ENCODE data around the gene PCDHB11. TPM values are rescaled to one million over a fixed set of nuclear protein-coding genes. Genes with fewer than 3 reads are reported as not detected.
A peak's percentile ranks its signal among the peaks of the same experiment; 100 is the strongest.
"Not testable (repeated sequence)": the region's sequence is repeated elsewhere in the genome, so short reads cannot be mapped to it uniquely, and the experiment has no call there.

The PCDHB11 gene
- total RNA-seq, 1 experiment from 2014 or later: not detected

DNA sequence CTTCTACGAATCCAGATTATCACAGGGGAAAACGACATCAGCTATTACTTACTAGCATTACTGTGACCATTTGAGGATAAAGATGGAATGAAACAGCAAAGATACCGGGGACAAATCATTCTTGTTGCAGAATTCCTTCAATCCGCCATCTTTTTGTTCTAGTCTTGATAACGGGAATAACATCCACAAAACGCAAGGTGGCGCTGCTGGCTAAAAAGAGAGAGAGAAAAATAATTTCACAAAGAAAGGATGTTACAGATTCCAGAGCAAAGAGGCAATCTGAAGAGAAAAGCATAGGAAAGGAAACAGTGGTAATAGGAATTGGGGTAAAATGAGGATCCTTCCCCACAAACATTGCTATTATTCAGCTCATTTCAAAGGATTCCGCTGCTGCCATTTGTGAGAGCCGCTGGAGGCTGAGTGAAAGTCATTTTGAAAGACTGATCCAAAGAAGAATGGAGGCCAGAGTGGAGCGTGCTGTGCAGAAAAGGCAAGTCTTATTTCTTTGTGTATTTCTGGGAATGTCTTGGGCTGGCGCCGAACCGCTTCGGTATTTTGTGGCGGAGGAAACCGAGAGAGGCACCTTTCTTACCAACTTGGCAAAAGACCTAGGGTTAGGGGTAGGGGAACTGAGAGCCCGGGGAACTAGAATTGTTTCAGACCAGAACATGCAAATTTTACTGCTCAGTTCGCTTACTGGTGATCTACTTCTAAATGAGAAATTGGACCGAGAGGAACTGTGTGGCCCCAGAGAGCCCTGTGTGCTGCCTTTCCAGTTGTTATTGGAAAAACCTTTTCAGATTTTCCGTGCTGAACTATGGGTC is 26.8 kb upstream of the PCDHB11 start, which contains the start of gene PCDHB7:
Gene PCDHB7, plus strand, starts transcription at position 264 of the 824 bp plus-strand sequence. Its CDS starts 192 bp downstream, at position 456.
- Mint-ChIP-seq H3K4me3 (ENCODE audit: unreplicated experiment) (no peak within 1 kb of the TSS), H3K27ac (ENCODE audit: unreplicated experiment) (no peak within 1 kb of the TSS), H3K9me3 (ENCODE audit: unreplicated experiment) (peaks cover 31% of the 10 kb centered on the region), H3K4me1 (ENCODE audit: low read depth, unreplicated experiment) (no peaks in the 10 kb centered on the region), H3K36me3 (ENCODE audit: insufficient read depth, unreplicated experiment) (no peaks in the 10 kb centered on the region), H3K27me3 (ENCODE audit: insufficient read depth, unreplicated experiment) (no peaks in the 10 kb centered on the region)
- DNase-seq: no peak
- no TSS peak for BruUV-seq (replicated peaks)
- no peaks in the 10 kb centered on the region for H3K36me3 ChIP-seq (ENCODE audit: control insufficient read depth, insufficient read depth, low read length)
- peak; percentile 8 to 27 for TF ChIP-seq CTCF (IDR thresholded peaks at IDR 0.05; ENCODE audit: insufficient read depth in 1 of 2, low read depth in 1 of 2, low read length in 1 of 2, severe bottlenecking in 1 of 2, unreplicated experiment in 1 of 2)
- intact Hi-C loops (cut with micrococcal nuclease; ENCODE audit: unreplicated experiment): no loop called here
- H3K4me1 ChIP-seq: no peaks in the 10 kb centered on the region
- no peaks in the 10 kb centered on the region for H3K9me3 ChIP-seq
- ChIA-PET CTCF (interaction anchor here (0.7 to 0.9 kb wide), 2 partner anchors 10 to 391 kb away, joined by 3 read pairs; partner anchors contain the start of gene PCDHB16), POLR2A (no interaction called here)
- H3K4me3 ChIP-seq (ENCODE audit: low read depth, low read length): no peak within 1 kb of the TSS
- H3K27me3 ChIP-seq (replicated peaks; ENCODE audit: control insufficient read depth, insufficient read depth, low read length): no peaks in the 10 kb centered on the region

- H3K36me3 ChIP-seq (ENCODE audit: control insufficient read depth, insufficient read depth, low read length); H3K4me3 ChIP-seq (ENCODE audit: low read depth, low read length); H3K27me3 ChIP-seq (replicated peaks; ENCODE audit: control insufficient read depth, insufficient read depth, low read length); BruUV-seq (replicated peaks); intact Hi-C loops (cut with micrococcal nuclease; ENCODE audit: unreplicated experiment); H3K4me1 Mint-ChIP-seq (ENCODE audit: low read depth, unreplicated experiment); DNase-seq; H3K9me3 ChIP-seq; H3K27ac Mint-ChIP-seq (ENCODE audit: unreplicated experiment); H3K27me3 Mint-ChIP-seq (ENCODE audit: insufficient read depth, unreplicated experiment); H3K36me3 Mint-ChIP-seq (ENCODE audit: insufficient read depth, unreplicated experiment); H3K4me3 Mint-ChIP-seq (ENCODE audit: unreplicated experiment); CTCF ChIA-PET; POLR2A ChIA-PET; H3K4me1 ChIP-seq: not testable (repeated sequence)
- peaks cover 18% of the 10 kb centered on the region for H3K9me3 Mint-ChIP-seq (ENCODE audit: unreplicated experiment)
These were observed 24.9 kb upstream of the PCDHB11 start for GRCh38 chr5:141174291-141175104.

DNA sequence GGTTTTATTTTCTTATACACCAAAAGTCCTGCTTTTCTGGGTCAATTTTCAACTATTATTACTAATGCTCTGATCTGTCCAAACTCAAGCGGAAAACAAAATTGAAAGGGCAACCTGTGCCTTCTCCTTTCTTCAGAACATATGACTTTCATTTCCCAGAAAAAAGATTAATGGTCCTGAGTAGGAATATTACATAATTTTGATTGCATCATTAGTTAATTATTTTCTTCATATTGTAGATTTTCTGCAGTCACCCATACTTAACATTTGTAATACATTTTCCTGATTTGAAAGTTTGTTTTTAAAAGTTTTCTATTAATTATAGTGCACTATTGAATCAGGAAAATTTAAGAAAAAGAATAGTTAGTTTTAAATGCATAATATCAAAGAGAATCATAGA is 23.5 kb upstream of the PCDHB11 start:
- Histone ChIP-seq H3K36me3 (ENCODE audit: control insufficient read depth, insufficient read depth, low read length) (no peaks in the 10 kb centered on the region), H3K9me3 (no peaks in the 10 kb centered on the region), H3K27me3 (replicated peaks; ENCODE audit: control insufficient read depth, insufficient read depth, low read length) (no peaks in the 10 kb centered on the region), H3K4me1 (no peaks in the 10 kb centered on the region), H3K4me3 (ENCODE audit: low read depth, low read length) (no peak overlapping the region)
- no peak for DNase-seq
- no TSS peak for BruUV-seq (replicated peaks)
- ChIA-PET POLR2A (no interaction called here), CTCF (no interaction called here)
- Mint-ChIP-seq H3K27me3 (ENCODE audit: insufficient read depth, unreplicated experiment) (no peaks in the 10 kb centered on the region), H3K9me3 (ENCODE audit: unreplicated experiment) (peaks cover 9% of the 10 kb centered on the region), H3K4me1 (ENCODE audit: low read depth, unreplicated experiment) (no peaks in the 10 kb centered on the region), H3K27ac (ENCODE audit: unreplicated experiment) (no peak overlapping the region), H3K4me3 (ENCODE audit: unreplicated experiment) (no peak overlapping the region), H3K36me3 (ENCODE audit: insufficient read depth, unreplicated experiment) (no peaks in the 10 kb centered on the region)
- no peak for TF ChIP-seq CTCF (IDR thresholded peaks at IDR 0.05; ENCODE audit: insufficient read depth in 1 of 2, low read depth in 1 of 2, low read length in 1 of 2, severe bottlenecking in 1 of 2, unreplicated experiment in 1 of 2)
- intact Hi-C loops (cut with micrococcal nuclease; ENCODE audit: unreplicated experiment): no loop called here

GRCh38 chr5:141177577-141178191 is 21.7 kb upstream of the PCDHB11 start, which contains the start of gene PCDHB8:
Gene PCDHB8, plus strand, starts transcription at chr5:141177790. Its CDS starts 245 bp downstream, at chr5:141178035.
- H3K27ac Mint-ChIP-seq (ENCODE audit: unreplicated experiment); H3K4me3 Mint-ChIP-seq (ENCODE audit: unreplicated experiment); H3K36me3 ChIP-seq (ENCODE audit: control insufficient read depth, insufficient read depth, low read length); CTCF ChIA-PET; H3K4me3 ChIP-seq (ENCODE audit: low read depth, low read length); POLR2A ChIA-PET; H3K27me3 Mint-ChIP-seq (ENCODE audit: insufficient read depth, unreplicated experiment); H3K4me1 Mint-ChIP-seq (ENCODE audit: low read depth, unreplicated experiment); H3K27me3 ChIP-seq (replicated peaks; ENCODE audit: control insufficient read depth, insufficient read depth, low read length); BruUV-seq (replicated peaks); H3K36me3 Mint-ChIP-seq (ENCODE audit: insufficient read depth, unreplicated experiment); DNase-seq; H3K9me3 ChIP-seq; H3K9me3 Mint-ChIP-seq (ENCODE audit: unreplicated experiment); H3K4me1 ChIP-seq: not testable (repeated sequence)
- intact Hi-C loops (cut with micrococcal nuclease; ENCODE audit: unreplicated experiment): loop anchor here (2.0 kb wide), 1 partner anchor 37 kb away; no protein-coding TSS in a partner anchor

DNA sequence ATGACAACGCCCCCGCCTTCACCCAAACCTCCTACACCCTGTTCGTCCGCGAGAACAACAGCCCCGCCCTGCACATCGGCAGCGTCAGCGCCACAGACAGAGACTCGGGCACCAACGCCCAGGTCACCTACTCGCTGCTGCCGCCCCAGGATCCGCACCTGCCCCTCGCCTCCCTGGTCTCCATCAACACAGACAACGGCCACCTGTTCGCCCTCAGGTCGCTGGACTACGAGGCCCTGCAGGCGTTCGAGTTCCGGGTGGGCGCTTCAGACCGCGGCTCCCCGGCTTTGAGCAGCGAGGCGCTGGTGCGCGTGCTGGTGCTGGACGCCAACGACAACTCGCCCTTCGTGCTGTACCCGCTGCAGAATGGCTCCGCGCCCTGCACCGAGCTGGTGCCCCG is 20.1 kb upstream of the PCDHB11 start:
- H3K4me1 ChIP-seq; H3K27ac Mint-ChIP-seq (ENCODE audit: unreplicated experiment); H3K36me3 Mint-ChIP-seq (ENCODE audit: insufficient read depth, unreplicated experiment); H3K27me3 ChIP-seq (replicated peaks; ENCODE audit: control insufficient read depth, insufficient read depth, low read length); H3K4me1 Mint-ChIP-seq (ENCODE audit: low read depth, unreplicated experiment); H3K4me3 ChIP-seq (ENCODE audit: low read depth, low read length); H3K36me3 ChIP-seq (ENCODE audit: control insufficient read depth, insufficient read depth, low read length); CTCF ChIA-PET; BruUV-seq (replicated peaks); POLR2A ChIA-PET; DNase-seq; H3K27me3 Mint-ChIP-seq (ENCODE audit: insufficient read depth, unreplicated experiment); H3K4me3 Mint-ChIP-seq (ENCODE audit: unreplicated experiment); H3K9me3 ChIP-seq; H3K9me3 Mint-ChIP-seq (ENCODE audit: unreplicated experiment): not testable (repeated sequence)
- intact Hi-C loops (cut with micrococcal nuclease; ENCODE audit: unreplicated experiment): loop anchor here (2.0 kb wide), 1 partner anchor 35 kb away; no protein-coding TSS in a partner anchor

Measured in Caco-2 (cell line).